K562 (cell line): ENCODE measurements around the gene TET2. TPM values are rescaled to one million over a fixed set of nuclear protein-coding genes. Genes with fewer than 3 reads are reported as not detected.

ENCODE experiments used
- ATAC-seq: fragments of 200-7000 bp; cut with Tn5 transposase; 3 replicates; pipeline ENCODE4 v1.9.1; 2020; ENCODE audit warnings: moderate library complexity
- BruUV-seq: library from RNA; stranded (reverse); fragments of 400-500 nt; replicated peaks from 2 replicates; lab custom pipeline; 2021; lab: Mats Ljungman, UMichigan
- CTCF ChIA-PET: fragments of 300-600 bp; formaldehyde crosslinking; extraction: SDS; loops from one replicate; lab custom pipeline; 2021; ENCODE audit warnings: low intra/inter-chr PET ratio; lab: Yijun Ruan, JAX
- POLR2A ChIA-PET: fragments of 300-600, 350-650 bp; sonication (Branson Sonifier 250); formaldehyde crosslinking; extraction: SDS; loops from one replicate; lab custom pipeline; 2021; ENCODE audit warnings: antibody characterized with exemption, inconsistent platforms; lab: Yijun Ruan, JAX
- DNase-seq, 4 experiments: peaks; one replicate each; pipeline versions ENCODE4 v3.0.0 to v3.0.0-alpha.2; 2011 to 2018; ENCODE audit warnings: low spot score in 3 of 4, mixed read lengths in 3 of 4; ENCODE audit errors: extremely low read depth in 1 of 4
- FAIRE-seq: peaks from 2 replicates; lab custom pipeline; 2011; peaks lifted over from hg19 to GRCh38; lab: Jason Lieb, UNC
- H2AFZ ChIP-seq: 2 replicates; pipeline ENCODE4 v1.6.0; 2011; ENCODE audit warnings: low read depth, low read length, control low read depth, inconsistent platforms
- H3K27ac ChIP-seq: fragments of 200-600 bp; 3 replicates; pipeline ENCODE4 v1.8.0; 2011; ENCODE audit warnings: low read depth, mild to moderate bottlenecking, control low read depth, inconsistent platforms, low read length, moderate library complexity, mixed read lengths; ENCODE audit errors: extremely low read depth
- H3K27me3 ChIP-seq, 2 experiments: fragments of 300-600 bp in 1 of 2; 2 replicates in 1 of 2; 3 replicates in 1 of 2; pipeline versions ENCODE4 v1.6.0 to v1.8.0; 2011; ENCODE audit warnings: inconsistent platforms in 2 of 2, low read length in 2 of 2, mild to moderate bottlenecking in 1 of 2, mixed read lengths in 1 of 2, moderate library complexity in 1 of 2; ENCODE audit not compliant: control insufficient read depth in 2 of 2, insufficient read depth in 2 of 2
- H3K36me3 ChIP-seq: fragments of 300-600 bp; 3 replicates; pipeline ENCODE4 v1.8.0; 2011; ENCODE audit warnings: mild to moderate bottlenecking, low read length, inconsistent platforms; ENCODE audit not compliant: control insufficient read depth, insufficient read depth
- H3K4me1 ChIP-seq, 2 experiments: fragments of 200-600 bp in 1 of 2; replicated peaks in 1 of 2; 2 replicates in 1 of 2; 3 replicates in 1 of 2; pipeline versions ENCODE4 v1.5.1 to v1.8.0; 2011; ENCODE audit warnings: inconsistent platforms in 2 of 2, low read length in 2 of 2, mild to moderate bottlenecking in 1 of 2, mixed read lengths in 1 of 2, moderate library complexity in 1 of 2; ENCODE audit not compliant: control insufficient read depth in 2 of 2, insufficient read depth in 2 of 2
- H3K4me2 ChIP-seq: 2 replicates; pipeline ENCODE4 v1.6.1; 2011; ENCODE audit warnings: low read length, control low read depth, inconsistent platforms, mixed read lengths; ENCODE audit not compliant: insufficient read depth
- H3K4me3 ChIP-seq: fragments of 200-600 bp; sonication (generic), shearing (Covaris generic); 2 replicates; pipeline ENCODE4 v1.5.1; 2016; ENCODE audit warnings: control low read depth, inconsistent platforms
- H3K79me2 ChIP-seq: fragments of 200-600 bp; 3 replicates; pipeline ENCODE4 v1.8.0; 2011; ENCODE audit warnings: low read length, inconsistent platforms; ENCODE audit not compliant: control insufficient read depth, insufficient read depth
- H3K9ac ChIP-seq, 2 experiments: 2 replicates each; pipeline versions ENCODE4 v1.6.0 to v1.6.1; 2011; ENCODE audit warnings: low read depth in 2 of 2, low read length in 2 of 2, control low read depth in 1 of 2, inconsistent platforms in 1 of 2, mild to moderate bottlenecking in 1 of 2, mixed read lengths in 1 of 2; ENCODE audit not compliant: insufficient read depth in 1 of 2
- H3K9me1 ChIP-seq: one replicate; pipeline ENCODE4 v1.6.0; 2011; ENCODE audit warnings: inconsistent platforms, mild to moderate bottlenecking, low read length, moderate library complexity; ENCODE audit not compliant: control insufficient read depth, insufficient read depth
- H3K9me3 ChIP-seq: replicated peaks from 2 replicates; pipeline ENCODE4 v1.5.1; 2011; ENCODE audit warnings: low read depth, low read length, inconsistent platforms; ENCODE audit not compliant: control insufficient read depth, insufficient read depth
- H4K20me1 ChIP-seq: replicated peaks from 2 replicates; pipeline ENCODE4 v1.6.1; 2011; ENCODE audit warnings: low read length, inconsistent platforms, mixed read lengths; ENCODE audit not compliant: control insufficient read depth, insufficient read depth
- ARHGAP35 ChIP-seq: fragments of 450-650 bp; IDR thresholded peaks from 2 replicates; pipeline ENCODE4 v1.6.1; 2018; ENCODE audit not compliant: partially characterized antibody
- E2F6 ChIP-seq, 2 experiments: IDR thresholded peaks; 2 replicates each; pipeline ENCODE4 v1.6.1; 2011; ENCODE audit warnings: borderline replicate concordance in 1 of 2, control low read depth in 1 of 2, low read depth in 1 of 2, low read length in 1 of 2, mild to moderate bottlenecking in 1 of 2, mixed read lengths in 1 of 2, moderate library complexity in 1 of 2; ENCODE audit not compliant: insufficient read depth in 1 of 2, insufficient read length in 1 of 2, poor library complexity in 1 of 2, severe bottlenecking in 1 of 2; ENCODE audit errors: extremely low read depth in 1 of 2
- PTBP1 ChIP-seq: fragments of 200-400 bp; formaldehyde crosslinking; IDR thresholded peaks from 2 replicates; pipeline ENCODE4 v1.6.1; 2017; ENCODE audit warnings: low read depth, low read length
- PTTG1 ChIP-seq: fragments of 450-650 bp; IDR thresholded peaks from 2 replicates; pipeline ENCODE4 v1.6.1; 2016; ENCODE audit warnings: low read depth, mild to moderate bottlenecking, missing genetic modification characterization, missing compliant biosample characterization
- RB1 ChIP-seq: fragments of 450-650 bp; IDR thresholded peaks from 2 replicates; pipeline ENCODE4 v1.6.1; 2017; ENCODE audit warnings: low read depth, mild to moderate bottlenecking
- TGIF2 ChIP-seq: sonication (generic); formaldehyde crosslinking; IDR thresholded peaks from 2 replicates; pipeline ENCODE4 v1.8.1; 2022; ENCODE audit warnings: mild to moderate bottlenecking, missing genetic modification reagents, moderate library complexity
- THRAP3 ChIP-seq: fragments of 450-650 bp; IDR thresholded peaks from 2 replicates; pipeline ENCODE4 v1.6.1; 2016; ENCODE audit warnings: mild to moderate bottlenecking, inconsistent platforms, borderline replicate concordance
- YBX1 ChIP-seq: fragments of 450-650 bp; IDR thresholded peaks from 2 replicates; pipeline ENCODE4 v1.7.1; 2016; ENCODE audit warnings: mild to moderate bottlenecking
- ZKSCAN3 ChIP-seq: fragments of 250-450 bp; sonication (Bioruptor Pico); IDR thresholded peaks from 2 replicates; pipeline ENCODE4 v1.4.0; 2020
- ZNF398 ChIP-seq: fragments of 250-450 bp; sonication (Bioruptor Pico); IDR thresholded peaks from 2 replicates; pipeline ENCODE4 v1.8.0; 2021; ENCODE audit warnings: moderate library complexity, mild to moderate bottlenecking, inconsistent platforms
- ZNF431 ChIP-seq: sonication (generic); formaldehyde crosslinking; IDR thresholded peaks from 2 replicates; pipeline ENCODE4 v1.8.0; 2022; ENCODE audit warnings: mild to moderate bottlenecking, missing genetic modification reagents
- ZNF551 ChIP-seq: fragments of 250-450 bp; sonication (Bioruptor Pico); IDR thresholded peaks from 2 replicates; pipeline ENCODE4 v1.5.0; 2021; ENCODE audit warnings: mild to moderate bottlenecking, moderate library complexity
- ZNF76 ChIP-seq: fragments of 250-450 bp; sonication (Bioruptor Pico); IDR thresholded peaks from 2 replicates; pipeline ENCODE4 v1.4.0; 2020; ENCODE audit warnings: mild to moderate bottlenecking, moderate library complexity, borderline replicate concordance
- WGBS: fragments of 100-300 bp; shearing (Covaris generic); methylation state at CpG from one replicate; pipeline ENCODE4 v1.1.6; 2016; ENCODE audit warnings: low coverage, mixed read lengths; ENCODE audit not compliant: insufficient coverage; ENCODE audit errors: missing lambda C conversion rate; 5-methylcytosine and 5-hydroxymethylcytosine counted together
- in situ Hi-C: fragments of 300-500 bp; cut with MboI; formaldehyde crosslinking; loops from 4 replicates; pipeline ENCODE4 v1.15.0; 2018; ENCODE audit warnings: inconsistent platforms, mixed read lengths
- intact Hi-C: fragments of 100-400 bp; cut with micrococcal nuclease; formaldehyde crosslinking; loops from 2 replicates; pipeline ENCODE4 v1.14.2; 2022
- polyA plus RNA-seq, 8 experiments: library from polyadenylated mRNA; depleted of rRNA in 4 of 8; stranded (reverse) in 5 of 8; unstranded in 3 of 8; fragments of >200 nt; fragmentation: Nextera tagmentation in 2 of 8; fragmentation: Illumina TruSeq in 1 of 8; extraction: Ambion mirVana in 2 of 8; extraction: Trizol in 1 of 8; gene quantifications; 2 replicates each; pipeline versions ENCODE4 v1.2.1 to v1.2.3, GENCODE V29; 2011 to 2014; ENCODE audit warnings: inconsistent platforms in 1 of 8, missing spikeins in 1 of 8
- total RNA-seq, 7 experiments: library from RNA; depleted of rRNA in 6 of 7; stranded (reverse); fragments of >200 nt in 6 of 7; fragmentation: Illumina TruSeq in 2 of 7; extraction: Trizol in 2 of 7; gene quantifications; 2 replicates each; pipeline versions ENCODE4 v1.2.1 to v1.2.3, GENCODE V29; 2011 to 2021; ENCODE audit warnings: low replicate concordance in 1 of 7

The TET2 gene
- total and polyA plus RNA-seq, 9 of the 15 experiments (the other 6 are each of a cell fraction or from before 2014, with no cell fraction given) = 0.80 to 11.1 (median 4.9) TPM

DNA sequence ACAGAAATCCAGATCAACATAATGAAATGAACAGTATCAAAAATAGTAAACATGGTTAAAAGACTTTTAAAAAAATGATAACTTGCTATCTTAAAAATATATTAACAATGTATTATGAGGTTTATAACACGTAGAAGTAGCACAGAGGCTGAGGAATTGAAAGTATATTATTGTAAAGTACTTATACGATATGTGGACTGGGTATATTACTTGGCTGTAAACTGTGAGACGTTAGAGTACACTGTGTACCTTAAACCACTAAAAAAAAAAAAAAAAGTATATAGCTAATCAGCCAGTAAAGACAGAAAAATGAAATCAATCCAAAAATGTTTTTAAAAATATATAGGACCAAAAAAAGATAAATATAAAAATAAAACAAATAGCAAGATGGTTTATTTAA lies 120.6 kb downstream of the TET2 start:
- H2AFZ ChIP-seq = no peak overlapping the region
- WGBS = 79% methylated on average over 3 of the region's 3 CpGs
- DNase-seq (no peak), ATAC-seq (no peak), FAIRE-seq (no peak)
- no peak overlapping the region for H3K4me2 ChIP-seq
- no peaks in the 10 kb centered on the region for H3K79me2 ChIP-seq
- in situ Hi-C loops = no loop called here
- POLR2A ChIA-PET = no interaction called here
- H3K36me3 ChIP-seq = peaks cover 12% of the 10 kb centered on the region
- no peaks in the 10 kb centered on the region for H3K9me1 ChIP-seq
- no peaks in the 10 kb centered on the region for H4K20me1 ChIP-seq
- no peak overlapping the region for H3K27ac ChIP-seq
- intact Hi-C loops = no loop called here
- CTCF ChIA-PET = no interaction called here
- no peak overlapping the region for H3K4me3 ChIP-seq
- no TSS peak for BruUV-seq
- H3K9me3 ChIP-seq = no peaks in the 10 kb centered on the region
- no peak overlapping the region for H3K9ac ChIP-seq
- no peaks in the 10 kb centered on the region for H3K27me3 ChIP-seq
- TF ChIP-seq PTTG1 (tag) (no peak), THRAP3 (no peak), ZNF551 (CRISPR knock-in tag) (no peak), ARHGAP35 (no peak), YBX1 (no peak), TGIF2 (CRISPR knock-in tag) (no peak), PTBP1 (no peak)
- H3K4me1 ChIP-seq = no peaks in the 10 kb centered on the region

GRCh38 chr4:105272002-105272401 lies 125.3 kb downstream of the TET2 start:
- POLR2A ChIA-PET = no interaction called here
- H3K79me2 ChIP-seq = no peaks in the 10 kb centered on the region
- H3K4me3 ChIP-seq = no peak overlapping the region
- ATAC-seq (no peak), FAIRE-seq (no peak), DNase-seq (no peak)
- no TSS peak for BruUV-seq
- no peaks in the 10 kb centered on the region for H3K9me1 ChIP-seq
- H3K27ac ChIP-seq = no peak overlapping the region
- no peaks in the 10 kb centered on the region for H3K4me1 ChIP-seq
- no peaks in the 10 kb centered on the region for H3K27me3 ChIP-seq
- in situ Hi-C loops = no loop called here
- no peaks in the 10 kb centered on the region for H3K9me3 ChIP-seq
- H2AFZ ChIP-seq = no peak overlapping the region
- 56% methylated on average over 1 of the region's 1 CpG for WGBS
- CTCF ChIA-PET = no interaction called here
- intact Hi-C loops = no loop called here
- no peaks in the 10 kb centered on the region for H4K20me1 ChIP-seq
- H3K36me3 ChIP-seq = peaks cover 25% of the 10 kb centered on the region
- no peak overlapping the region for H3K9ac ChIP-seq
- no peak overlapping the region for H3K4me2 ChIP-seq
- TF ChIP-seq E2F6 (IDR thresholded peaks at IDR 0.05; ENCODE audit: borderline replicate concordance in 1 of 2, extremely low read depth in 1 of 2, insufficient read depth in 1 of 2, insufficient read length in 1 of 2, low read depth in 1 of 2, low read length in 1 of 2, poor library complexity in 1 of 2, severe bottlenecking in 1 of 2) (no peak), ZNF431 (CRISPR knock-in tag) (no peak), ZNF398 (CRISPR knock-in tag) (no peak), ZKSCAN3 (no peak), RB1 (no peak), ZNF76 (CRISPR knock-in tag) (no peak)
